ENCODE data around the gene STT3B. TPM values are rescaled to one million over a fixed set of nuclear protein-coding genes. Genes with fewer than 3 reads are reported as not detected.
"Not testable (repeated sequence)": the region's sequence is repeated elsewhere in the genome, so short reads cannot be mapped to it uniquely, and the experiment has no call there.

Gene STT3B
- total RNA-seq, 2 experiments from 2014 or later = 115 to 117 TPM

DNA sequence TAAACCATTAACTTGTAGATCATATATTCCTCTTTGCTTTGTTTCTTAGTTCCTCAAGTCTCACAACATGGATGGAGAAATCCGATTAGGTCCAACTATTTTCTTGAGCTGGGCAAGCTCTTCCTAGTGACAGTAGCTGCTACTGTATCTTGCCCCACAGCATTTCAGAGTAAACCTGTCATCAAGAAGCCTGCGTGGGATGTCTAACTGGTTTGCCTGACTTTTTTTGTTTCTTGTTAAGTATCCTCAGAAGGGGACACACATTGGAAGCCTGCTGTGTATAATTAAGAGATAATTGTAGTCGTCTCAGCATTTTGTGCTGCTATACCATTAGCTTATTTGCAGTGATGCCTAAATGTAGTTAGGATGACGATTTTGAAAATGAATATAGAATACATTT is 29.3 kb upstream of the STT3B start:
- intact Hi-C loops (cut with micrococcal nuclease) = no loop called here
- Mint-ChIP-seq H3K27me3 (no peaks in the 10 kb centered on the region), H3K4me3 (no peak overlapping the region), H3K9me3 (no peaks in the 10 kb centered on the region), H3K36me3 (no peaks in the 10 kb centered on the region), H3K27ac (no peak overlapping the region), H3K4me1 (ENCODE audit: low read depth) (peaks cover 44% of the 10 kb centered on the region)
- ChIA-PET CTCF (no interaction called here), POLR2A (interaction anchor here (0.8 kb wide), 1 partner anchor 28 kb away, joined by 3 read pairs; no protein-coding TSS in a partner anchor)
- no peak for DNase-seq

DNA sequence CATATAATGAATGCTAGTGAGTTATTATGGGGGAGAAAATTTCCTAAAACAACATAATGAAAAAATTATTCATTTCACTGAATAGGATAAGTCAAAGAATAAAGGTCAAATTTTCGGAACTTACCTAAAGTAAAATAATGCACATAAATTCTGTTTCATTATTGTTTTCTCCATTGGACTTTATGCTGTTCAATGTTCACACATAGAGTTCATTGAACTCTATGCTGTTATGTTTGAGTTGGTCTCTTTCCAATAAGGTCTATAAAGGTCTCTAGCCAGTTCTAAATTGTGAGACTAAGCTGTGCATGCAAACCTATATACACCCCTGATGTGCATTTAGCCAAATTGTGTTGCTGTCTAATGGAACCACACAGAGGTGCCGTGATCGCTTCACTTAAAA is 28.5 kb upstream of the STT3B start:
- Mint-ChIP-seq H3K4me3 (no peak overlapping the region), H3K27me3 (no peaks in the 10 kb centered on the region), H3K4me1 (ENCODE audit: low read depth) (peaks cover 51% of the 10 kb centered on the region), H3K27ac (no peak overlapping the region), H3K9me3 (no peaks in the 10 kb centered on the region), H3K36me3 (no peaks in the 10 kb centered on the region)
- DNase-seq = no peak
- ChIA-PET POLR2A (no interaction called here), CTCF (no interaction called here)
- intact Hi-C loops (cut with micrococcal nuclease) = no loop called here

DNA sequence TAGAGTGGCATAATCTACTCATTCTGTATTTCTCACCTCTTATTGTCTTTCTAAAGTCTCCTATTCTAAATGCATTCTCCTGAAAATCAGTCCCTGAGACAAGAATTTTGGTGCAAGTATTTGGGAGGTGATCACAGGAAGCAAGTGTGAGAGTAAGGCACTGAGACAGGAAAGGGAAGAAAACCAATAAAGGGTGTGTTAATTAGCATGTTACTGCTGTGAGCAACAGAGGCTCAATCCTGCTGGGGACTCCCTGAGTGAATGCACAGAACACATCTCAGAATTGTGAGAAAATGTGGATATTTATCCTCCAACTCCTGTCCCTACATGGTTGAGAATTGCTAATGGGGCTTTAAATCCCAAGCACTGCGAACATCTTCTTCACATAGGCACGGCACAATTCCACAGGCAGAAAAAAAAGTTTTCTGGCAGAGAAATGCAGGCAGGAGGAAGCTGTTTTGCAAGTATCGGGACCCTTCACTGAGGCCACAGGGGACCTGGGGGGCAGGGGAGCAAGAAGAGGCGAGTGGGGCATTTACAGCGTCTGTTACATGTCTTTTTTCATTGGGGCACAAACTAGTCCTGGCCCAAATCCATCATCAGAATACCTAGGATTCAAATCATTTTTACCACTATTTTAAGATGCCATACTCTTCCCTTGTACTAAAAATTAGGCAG is 27.2 kb upstream of the STT3B start:
- H3K27me3 Mint-ChIP-seq = no peaks in the 10 kb centered on the region
- peaks cover 61% of the 10 kb centered on the region for H3K4me1 Mint-ChIP-seq (ENCODE audit: low read depth)
- ChIA-PET CTCF (no interaction called here), POLR2A (interaction anchor here (0.6 kb wide), 1 partner anchor 208 kb away, joined by 3 read pairs; no protein-coding TSS in a partner anchor)
- H3K27ac Mint-ChIP-seq = no peak overlapping the region
- no peak for DNase-seq
- H3K9me3 Mint-ChIP-seq = no peaks in the 10 kb centered on the region
- H3K4me3 Mint-ChIP-seq = no peak overlapping the region
- no peaks in the 10 kb centered on the region for H3K36me3 Mint-ChIP-seq
- intact Hi-C loops (cut with micrococcal nuclease) = loop anchor here (5.0 kb wide), 1 partner anchor 43 kb away; no protein-coding TSS in a partner anchor

DNA sequence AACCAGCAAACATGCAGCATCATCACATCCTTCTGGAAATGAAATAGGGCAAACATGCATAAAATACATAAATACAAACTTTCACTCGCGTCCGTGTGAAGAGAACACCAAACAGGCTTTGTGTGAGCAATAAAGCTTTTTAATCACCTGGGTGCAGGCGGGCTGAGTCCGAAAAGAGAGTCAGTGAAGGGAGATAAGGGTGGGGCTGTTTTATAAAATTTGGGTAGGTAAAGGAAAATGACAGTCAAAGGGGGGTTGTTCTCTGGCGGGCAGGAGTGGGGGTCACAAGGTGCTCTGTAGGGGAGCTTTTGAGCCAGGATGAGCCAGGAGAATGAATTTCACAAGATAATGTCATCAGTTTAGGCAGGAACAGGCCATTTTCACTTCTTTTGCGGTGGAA is 26.2 kb upstream of the STT3B start:
- peaks cover 61% of the 10 kb centered on the region for H3K4me1 Mint-ChIP-seq (ENCODE audit: low read depth)
- DNase-seq, H3K27me3 Mint-ChIP-seq, H3K9me3 Mint-ChIP-seq, H3K27ac Mint-ChIP-seq, H3K4me3 Mint-ChIP-seq, POLR2A ChIA-PET, CTCF ChIA-PET, H3K36me3 Mint-ChIP-seq: not testable (repeated sequence)
- intact Hi-C loops (cut with micrococcal nuclease) = loop anchor here (5.0 kb wide), 1 partner anchor 44 kb away; no protein-coding TSS in a partner anchor

DNA sequence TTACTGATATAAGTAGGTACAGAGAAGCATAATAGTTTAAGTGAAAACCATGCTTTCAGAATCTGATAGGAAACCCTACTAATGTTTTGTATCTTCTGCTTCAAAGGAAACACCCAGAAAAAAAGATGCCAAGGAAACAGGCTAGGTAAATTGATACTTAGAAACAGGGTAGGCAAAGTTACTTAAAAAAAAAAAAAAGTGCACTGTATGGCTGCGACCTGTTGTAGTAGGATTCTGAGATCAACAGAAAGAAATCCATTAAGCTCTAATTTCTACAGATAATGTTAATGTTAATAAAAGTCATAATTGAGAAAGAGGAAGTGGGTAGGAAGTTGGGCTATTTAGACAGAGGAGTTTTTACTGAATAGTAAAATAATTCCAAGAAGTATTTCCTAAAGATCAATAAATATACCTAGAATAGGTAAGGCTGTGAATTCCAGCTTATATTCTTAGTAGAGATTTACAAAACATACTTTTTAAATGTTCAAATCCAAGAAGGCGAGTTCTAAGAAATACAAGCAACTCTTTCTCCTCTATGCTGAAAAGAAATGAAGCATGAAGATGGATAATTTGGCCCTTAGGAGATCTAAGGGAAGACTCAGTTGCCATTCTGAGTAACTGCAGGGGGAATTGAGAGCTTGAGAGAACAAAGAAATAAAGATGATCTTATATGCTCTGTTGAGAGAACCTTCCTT is 24.1 kb upstream of the STT3B start:
- no peaks in the 10 kb centered on the region for H3K27me3 Mint-ChIP-seq
- POLR2A ChIA-PET = interaction anchor here (2.0 kb wide), 1 partner anchor 24 kb away, joined by 8 read pairs; the partner anchor contains the start of gene STT3B
- H3K4me1 Mint-ChIP-seq (ENCODE audit: low read depth) = peaks cover 50% of the 10 kb centered on the region
- DNase-seq = no peak
- intact Hi-C loops (cut with micrococcal nuclease) = loop anchor here (1.0 to 5.0 kb wide), 2 partner anchors 24 to 46 kb away; partner anchors contain the start of gene STT3B
- no peaks in the 10 kb centered on the region for H3K9me3 Mint-ChIP-seq
- no peak overlapping the region for H3K27ac Mint-ChIP-seq
- no peak overlapping the region for H3K4me3 Mint-ChIP-seq
- peaks cover 1% of the 10 kb centered on the region for H3K36me3 Mint-ChIP-seq
- CTCF ChIA-PET = interaction anchor here (1.5 to 1.6 kb wide), 2 partner anchors 23 to 42 kb away, joined by 4 to 7 read pairs; no protein-coding TSS in a partner anchor

DNA sequence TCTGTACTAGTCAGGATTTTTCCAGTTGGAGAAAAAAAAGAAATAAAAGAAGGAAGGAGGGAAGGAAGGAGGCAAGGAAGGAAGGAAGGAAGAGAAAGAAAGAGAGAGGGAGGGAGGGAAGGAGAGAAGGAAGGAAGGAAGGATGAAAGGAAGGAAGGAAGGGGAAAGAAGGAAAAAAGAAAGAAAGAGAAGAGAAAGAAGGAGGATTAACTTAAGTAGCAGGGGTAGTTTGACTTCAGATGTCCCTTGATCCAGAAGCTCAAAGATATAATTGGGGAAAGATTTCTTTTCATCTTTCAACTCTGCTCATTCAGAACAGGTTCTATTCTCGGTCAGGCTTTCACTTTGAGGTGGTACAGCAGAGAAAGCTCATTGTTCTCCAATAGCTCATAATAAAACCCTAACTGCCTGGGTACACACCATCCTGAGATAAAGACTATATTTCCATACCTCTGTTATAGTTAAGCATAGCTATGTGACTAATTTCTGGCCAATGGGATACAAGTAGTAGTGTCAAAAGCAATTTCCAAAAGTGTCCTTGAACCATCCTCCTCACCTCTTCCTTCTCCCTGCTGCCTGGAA is 23.5 kb upstream of the STT3B start:
- ChIA-PET POLR2A (interaction anchor here (2.0 kb wide), 1 partner anchor 24 kb away, joined by 8 read pairs; the partner anchor contains the start of gene STT3B), CTCF (interaction anchor here (1.5 to 1.6 kb wide), 2 partner anchors 22 to 42 kb away, joined by 4 to 7 read pairs; no protein-coding TSS in a partner anchor)
- H3K9me3 Mint-ChIP-seq = no peaks in the 10 kb centered on the region
- H3K27me3 Mint-ChIP-seq = no peaks in the 10 kb centered on the region
- H3K4me3 Mint-ChIP-seq = no peak overlapping the region
- intact Hi-C loops (cut with micrococcal nuclease) = loop anchor here (1.0 to 5.0 kb wide), 2 partner anchors 23 to 47 kb away; partner anchors contain the start of gene STT3B
- DNase-seq = no peak
- H3K27ac Mint-ChIP-seq = no peak overlapping the region
- H3K36me3 Mint-ChIP-seq = peaks cover 1% of the 10 kb centered on the region
- peaks cover 50% of the 10 kb centered on the region for H3K4me1 Mint-ChIP-seq (ENCODE audit: low read depth)

DNA sequence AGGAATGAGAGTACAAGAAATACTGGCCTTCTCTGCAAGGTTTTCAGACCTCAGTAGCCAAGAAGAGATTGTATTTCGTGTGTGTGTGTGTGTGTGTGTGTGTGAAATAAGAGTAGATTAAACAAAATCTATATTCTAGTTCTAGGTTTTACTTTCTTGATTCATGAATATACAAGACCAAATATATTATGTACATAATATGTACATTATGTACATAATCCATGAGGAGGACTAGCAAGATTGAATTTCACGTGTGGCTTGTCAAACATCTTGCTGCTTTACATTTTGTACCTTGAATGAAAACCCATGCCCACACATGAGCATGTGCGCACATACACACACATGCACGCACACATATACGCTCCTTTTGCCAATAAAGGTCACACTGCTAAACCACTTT is 18.2 kb upstream of the STT3B start:
- no peak overlapping the region for H3K4me3 Mint-ChIP-seq
- no peaks in the 10 kb centered on the region for H3K9me3 Mint-ChIP-seq
- POLR2A ChIA-PET = no interaction called here
- no peak overlapping the region for H3K27ac Mint-ChIP-seq
- intact Hi-C loops (cut with micrococcal nuclease) = no loop called here
- peaks cover 1% of the 10 kb centered on the region for H3K36me3 Mint-ChIP-seq
- peaks cover 6% of the 10 kb centered on the region for H3K4me1 Mint-ChIP-seq (ENCODE audit: low read depth)
- CTCF ChIA-PET = no interaction called here
- no peaks in the 10 kb centered on the region for H3K27me3 Mint-ChIP-seq
- no peak for DNase-seq

DNA sequence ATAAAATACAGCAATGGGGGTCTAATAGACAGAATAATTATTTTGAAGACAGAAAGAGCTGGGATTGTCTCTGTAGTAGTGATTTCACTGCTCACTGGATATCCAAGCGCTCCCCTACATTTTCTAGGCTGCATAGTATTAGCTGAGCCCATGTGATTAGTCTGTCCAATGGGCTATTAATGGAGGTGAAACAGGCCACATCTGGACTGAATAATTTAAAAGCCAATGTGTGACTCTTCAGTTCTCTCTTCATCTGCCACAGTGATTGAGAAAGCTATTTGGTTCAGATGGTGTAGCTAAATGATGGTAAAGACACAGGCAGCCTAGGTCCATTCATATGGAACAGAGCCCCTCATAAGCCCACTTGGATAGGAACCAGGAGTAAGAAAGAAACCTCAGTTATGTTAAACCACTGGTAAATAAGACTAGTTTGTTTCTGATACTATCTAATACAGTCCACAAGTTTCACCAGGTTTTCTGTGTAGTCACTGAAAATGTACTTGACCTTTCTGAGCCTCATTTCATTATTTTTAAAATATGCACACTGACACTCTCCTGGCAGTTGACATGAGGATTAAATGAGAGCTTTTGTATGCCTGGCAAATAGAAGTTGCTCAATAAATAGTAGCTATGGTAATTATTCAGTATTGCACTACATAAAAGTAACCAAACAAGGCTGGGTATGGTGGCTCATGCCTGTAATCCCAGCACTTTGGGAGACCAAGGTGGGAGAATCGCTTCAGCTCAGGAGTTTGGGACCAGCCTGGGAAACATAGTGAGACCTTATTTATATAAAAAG is 17.0 kb upstream of the STT3B start:
- Mint-ChIP-seq H3K4me1 (ENCODE audit: low read depth) (no peaks in the 10 kb centered on the region), H3K4me3 (no peak overlapping the region), H3K36me3 (peaks cover 1% of the 10 kb centered on the region), H3K9me3 (no peaks in the 10 kb centered on the region), H3K27me3 (no peaks in the 10 kb centered on the region), H3K27ac (no peak overlapping the region)
- ChIA-PET POLR2A (no interaction called here), CTCF (no interaction called here)
- DNase-seq = no peak
- intact Hi-C loops (cut with micrococcal nuclease) = no loop called here

GRCh38 chr3:31516757-31517156 is 16.0 kb upstream of the STT3B start:
- no peaks in the 10 kb centered on the region for H3K27me3 Mint-ChIP-seq
- intact Hi-C loops (cut with micrococcal nuclease) = no loop called here
- ChIA-PET CTCF (no interaction called here), POLR2A (no interaction called here)
- H3K9me3 Mint-ChIP-seq = no peaks in the 10 kb centered on the region
- H3K4me3 Mint-ChIP-seq = no peak overlapping the region
- H3K4me1 Mint-ChIP-seq (ENCODE audit: low read depth) = peaks cover 3% of the 10 kb centered on the region
- H3K36me3 Mint-ChIP-seq = no peaks in the 10 kb centered on the region
- no peak overlapping the region for H3K27ac Mint-ChIP-seq
- no peak for DNase-seq

DNA sequence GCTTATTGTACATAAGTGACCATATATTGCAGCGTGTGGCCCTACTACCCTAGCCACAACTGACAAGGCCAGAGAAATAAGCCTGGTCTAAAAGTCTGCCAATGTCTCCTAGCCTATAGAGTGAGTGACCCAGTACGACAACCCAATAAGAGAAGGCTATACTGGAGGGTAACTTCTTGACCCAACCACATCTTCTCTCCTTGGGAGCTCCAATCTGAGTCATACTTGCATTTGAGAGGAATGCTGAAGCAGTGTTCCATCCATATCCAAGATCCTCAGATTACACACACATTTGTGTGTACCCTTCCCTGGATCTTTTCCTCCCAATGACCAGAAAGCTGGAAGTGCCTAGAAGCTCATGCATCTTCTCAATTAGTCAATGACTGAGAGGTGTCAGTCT is 11.3 kb upstream of the STT3B start:
- Mint-ChIP-seq H3K27ac (no peak overlapping the region), H3K36me3 (no peaks in the 10 kb centered on the region), H3K4me1 (ENCODE audit: low read depth) (peaks cover 15% of the 10 kb centered on the region), H3K27me3 (no peaks in the 10 kb centered on the region), H3K9me3 (no peaks in the 10 kb centered on the region), H3K4me3 (no peak overlapping the region)
- ChIA-PET POLR2A (interaction anchor here (2.4 kb wide), 1 partner anchor 11 kb away, joined by 17 read pairs; the partner anchor contains the start of gene STT3B), CTCF (interaction anchor here (1.1 to 2.9 kb wide), 2 partner anchors 11 to 59 kb away, joined by 3 to 19 read pairs; partner anchors contain the start of gene STT3B)
- DNase-seq = no peak
- intact Hi-C loops (cut with micrococcal nuclease) = no loop called here

DNA sequence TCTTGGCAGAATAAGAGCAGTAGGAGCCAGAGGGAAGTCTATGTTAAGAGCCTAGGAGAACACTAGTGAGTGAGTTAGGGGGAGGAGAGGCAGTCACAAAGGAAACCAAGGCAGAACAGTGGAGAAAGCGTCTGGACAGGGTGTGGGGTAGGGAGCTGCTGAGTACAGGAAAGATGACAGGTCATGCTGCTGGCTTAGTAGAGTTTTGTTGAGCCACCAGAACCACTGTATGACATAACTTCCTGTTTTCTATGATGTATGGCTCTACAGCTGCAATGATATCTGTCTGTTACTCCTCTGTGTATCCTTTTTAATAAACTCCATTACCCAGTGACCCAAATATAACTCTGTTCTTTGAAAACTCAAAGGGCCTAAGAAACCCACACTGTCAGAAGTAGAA is 10.6 kb upstream of the STT3B start:
- DNase-seq = peak; percentile 28
- ChIA-PET POLR2A (interaction anchor here (2.4 kb wide), 1 partner anchor 10 kb away, joined by 17 read pairs; the partner anchor contains the start of gene STT3B), CTCF (interaction anchor here (2.9 kb wide), 1 partner anchor 10 kb away, joined by 19 read pairs; the partner anchor contains the start of gene STT3B)
- peak overlapping the region; percentile 18 for H3K27ac Mint-ChIP-seq
- intact Hi-C loops (cut with micrococcal nuclease) = loop anchor here (1.0 kb wide), 1 partner anchor 9 kb away; no protein-coding TSS in a partner anchor
- peaks cover 15% of the 10 kb centered on the region for H3K4me1 Mint-ChIP-seq (ENCODE audit: low read depth)
- no peaks in the 10 kb centered on the region for H3K9me3 Mint-ChIP-seq
- no peaks in the 10 kb centered on the region for H3K27me3 Mint-ChIP-seq
- no peaks in the 10 kb centered on the region for H3K36me3 Mint-ChIP-seq
- no peak overlapping the region for H3K4me3 Mint-ChIP-seq

All from activated CD4-positive, alpha-beta memory T cell treated with anti-CD3 and anti-CD28 coated beads for 36 hours (primary cell).